Measurements from ENCODE around the gene XG.
"Not testable (repeated sequence)": the region's sequence is repeated elsewhere in the genome, so short reads cannot be mapped to it uniquely, and the experiment has no call there.

XG gene

GRCh38 chrX:2735270-2735669 is 16.6 kb upstream of the XG start:
- no peak for DNase-seq

GRCh38 chrX:2740672-2741071 is 11.2 kb upstream of the XG start:
- no peak for DNase-seq

- DNase-seq, result no peak
Observed at GRCh38 chrX:2741386-2741785, 10.5 kb upstream of the XG start.

- DNase-seq, result not testable (repeated sequence)
Observed at GRCh38 chrX:2746250-2746649, 5.6 kb upstream of the XG start.

- no peak for DNase-seq
Observed at GRCh38 chrX:2748171-2748814, 3.5 kb upstream of the XG start.

- DNase-seq, result no peak
Observed at GRCh38 chrX:2748815-2749188, 3.0 kb upstream of the XG start.

- DNase-seq, result no peak
Observed at GRCh38 chrX:2751291-2751690, 549 bp upstream of the XG start.

- DNase-seq, result not testable (repeated sequence)
Observed at GRCh38 chrX:2752441-2752840, 601 bp downstream of the XG start.

- not testable (repeated sequence) for DNase-seq
Observed at GRCh38 chrX:2755163-2755715, 3.4 kb downstream of the XG start.

- DNase-seq, result no peak
Observed at GRCh38 chrX:2756548-2756947, 4.7 kb downstream of the XG start.

GRCh38 chrX:2761246-2761645 is 9.4 kb downstream of the XG start:
- DNase-seq, result no peak

GRCh38 chrX:2762671-2763070 is 10.8 kb downstream of the XG start:
- DNase-seq, result not testable (repeated sequence)

- not testable (repeated sequence) for DNase-seq
Observed at GRCh38 chrX:2764766-2765548, 13.1 kb downstream of the XG start.

- no peak for DNase-seq
Observed at GRCh38 chrX:2765549-2765830, 13.7 kb downstream of the XG start.

GRCh38 chrX:2766906-2767305 is 15.1 kb downstream of the XG start:
- DNase-seq, result no peak

- no peak for DNase-seq
Observed at GRCh38 chrX:2767631-2768455, 16.0 kb downstream of the XG start.

- DNase-seq, result no peak
Observed at GRCh38 chrX:2769615-2770014, 17.8 kb downstream of the XG start.

- DNase-seq, result not testable (repeated sequence)
Observed at GRCh38 chrX:2773166-2774055, 21.6 kb downstream of the XG start.

GRCh38 chrX:2774057-2774456 is 22.2 kb downstream of the XG start:
- no peak for DNase-seq

- no peak for DNase-seq
Observed at GRCh38 chrX:2774776-2775175, 22.9 kb downstream of the XG start.

GRCh38 chrX:2780472-2781225 is 28.8 kb downstream of the XG start:
- not testable (repeated sequence) for DNase-seq

GRCh38 chrX:2781226-2781571 is 29.4 kb downstream of the XG start:
- no peak for DNase-seq
